GM19452 (cell line): ENCODE data around the gene KRTAP10-3.
"Not testable (repeated sequence)": the region's sequence is repeated elsewhere in the genome, so short reads cannot be mapped to it uniquely, and the experiment has no call there.

ENCODE experiments used
- ATAC-seq: cut with Tn5 transposase; IDR thresholded peaks from one replicate; pipeline ENCODE4 v1.9.1; 2021; ENCODE audit not compliant: unreplicated experiment

KRTAP10-3 gene, protein sequence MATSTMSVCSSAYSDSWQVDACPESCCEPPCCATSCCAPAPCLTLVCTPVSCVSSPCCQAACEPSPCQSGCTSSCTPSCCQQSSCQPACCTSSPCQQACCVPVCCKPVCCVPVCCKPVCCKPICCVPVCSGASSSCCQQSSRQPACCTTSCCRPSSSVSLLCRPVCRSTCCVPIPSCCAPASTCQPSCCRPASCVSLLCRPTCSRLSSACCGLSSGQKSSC

DNA sequence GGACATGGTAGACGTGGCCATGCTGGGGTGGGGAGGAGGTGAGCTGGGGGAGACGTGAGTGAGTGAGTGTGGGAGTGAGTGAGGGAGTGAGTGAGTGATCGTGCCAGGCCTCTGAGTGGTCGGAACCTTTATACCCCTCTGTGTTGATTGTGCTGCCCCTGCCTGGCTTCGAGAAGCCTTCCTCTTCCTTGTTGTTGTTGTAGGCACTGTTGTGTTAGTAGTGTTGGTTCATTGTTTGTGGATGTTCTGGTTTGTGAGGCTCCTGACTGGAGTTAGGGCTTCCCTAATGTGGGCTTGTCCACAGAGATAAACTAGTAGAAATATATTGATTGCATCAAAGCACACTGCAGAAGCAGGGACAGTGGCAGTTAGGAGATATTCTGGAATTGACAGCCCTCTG, at the start of gene KRTAP10-3:
Gene KRTAP10-3, minus strand, starts transcription at position 101 of the 400 bp plus-strand sequence. Its CDS starts 80 bp downstream, at position 21.
- no peak for ATAC-seq

DNA sequence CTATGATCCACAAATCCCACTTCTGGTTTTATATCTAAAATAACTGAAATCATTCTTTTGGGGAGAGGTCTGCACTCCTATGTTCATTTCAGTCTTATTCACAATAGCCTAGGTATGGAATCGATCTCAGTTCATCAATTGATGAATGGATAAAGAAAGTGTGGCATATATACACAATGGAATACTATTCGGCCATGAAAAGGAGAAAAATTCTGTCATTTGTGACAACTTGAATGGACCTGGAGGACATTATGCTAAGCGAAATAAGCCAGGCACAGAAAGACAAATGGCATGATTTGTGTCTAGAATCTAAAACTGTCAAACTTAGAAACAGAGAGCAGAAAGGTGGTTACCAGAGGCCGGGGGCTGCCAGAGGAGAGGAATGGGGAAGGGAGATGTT, 47.9 kb upstream of the KRTAP10-3 start:
- ATAC-seq, result no peak

GRCh38 chr21:44603911-44604310, 45.3 kb upstream of the KRTAP10-3 start:
- ATAC-seq, result no peak

- ATAC-seq, result no peak
These were observed 44.7 kb upstream of the KRTAP10-3 start for GRCh38 chr21:44603109-44603875.

DNA sequence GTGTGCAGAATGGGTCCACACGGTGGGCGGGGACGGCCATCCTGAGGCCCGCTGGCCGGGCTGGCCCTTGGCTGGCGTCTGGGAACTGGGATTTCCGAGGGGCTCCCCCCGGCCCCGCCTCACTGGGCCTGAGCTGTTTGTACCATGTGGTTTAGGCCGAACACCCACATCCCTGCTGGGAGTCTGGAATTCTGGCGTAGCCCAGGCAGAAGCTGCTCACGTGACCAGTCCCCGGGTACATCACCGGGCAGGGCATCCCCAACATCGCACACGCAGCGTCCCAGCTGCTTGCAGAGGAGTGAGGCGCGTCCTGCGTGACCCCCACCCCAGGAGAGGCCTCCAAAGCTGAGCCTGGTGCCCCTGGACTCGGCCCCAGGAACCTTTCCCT, 43.9 kb upstream of the KRTAP10-3 start:
- no peak for ATAC-seq

DNA sequence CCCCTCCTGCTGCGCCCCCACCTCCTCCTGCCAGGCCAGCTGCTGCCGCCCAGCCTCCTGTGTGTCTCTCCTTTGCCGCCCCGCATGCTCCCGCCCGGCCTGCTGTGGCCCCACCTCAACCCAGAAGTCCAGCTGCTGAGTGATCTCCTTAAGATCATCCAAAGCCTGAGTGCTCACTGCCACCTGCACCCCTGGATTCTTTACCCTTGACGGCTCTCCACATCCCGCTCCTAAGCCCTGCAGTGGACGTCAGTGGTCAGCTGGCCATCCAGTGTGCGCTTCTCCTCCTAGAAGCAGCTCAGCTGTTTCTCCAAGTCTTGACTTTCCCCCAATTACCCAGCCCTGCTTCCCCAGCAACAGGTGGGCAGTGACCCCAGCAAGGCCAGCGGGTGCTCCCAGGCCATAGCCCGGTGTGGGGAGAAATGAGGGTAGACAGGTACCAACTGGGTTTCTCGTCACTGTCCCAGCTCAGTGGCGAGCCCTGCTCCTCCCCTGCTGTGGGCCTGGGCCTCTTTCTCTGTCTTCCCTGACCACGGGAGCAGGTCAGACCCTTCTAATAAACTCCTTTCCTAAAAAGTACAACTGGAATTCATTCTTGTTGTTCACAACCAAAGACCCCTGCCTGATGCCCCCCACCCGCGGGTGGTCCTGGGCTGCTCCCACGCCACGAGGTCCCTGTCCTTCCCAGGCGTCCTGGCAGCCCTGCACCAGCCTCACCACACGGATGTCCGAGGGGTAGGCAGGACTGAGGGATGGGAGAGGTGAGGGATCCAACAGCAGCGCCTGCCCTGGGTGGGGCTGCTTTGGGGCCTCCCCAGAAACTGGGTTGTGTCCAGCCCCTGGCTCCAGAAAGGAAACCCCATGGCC, 43.2 kb upstream of the KRTAP10-3 start:
- no peak for ATAC-seq

- ATAC-seq, result not testable (repeated sequence)
These were observed 42.5 kb upstream of the KRTAP10-3 start for GRCh38 chr21:44601091-44601490.

DNA sequence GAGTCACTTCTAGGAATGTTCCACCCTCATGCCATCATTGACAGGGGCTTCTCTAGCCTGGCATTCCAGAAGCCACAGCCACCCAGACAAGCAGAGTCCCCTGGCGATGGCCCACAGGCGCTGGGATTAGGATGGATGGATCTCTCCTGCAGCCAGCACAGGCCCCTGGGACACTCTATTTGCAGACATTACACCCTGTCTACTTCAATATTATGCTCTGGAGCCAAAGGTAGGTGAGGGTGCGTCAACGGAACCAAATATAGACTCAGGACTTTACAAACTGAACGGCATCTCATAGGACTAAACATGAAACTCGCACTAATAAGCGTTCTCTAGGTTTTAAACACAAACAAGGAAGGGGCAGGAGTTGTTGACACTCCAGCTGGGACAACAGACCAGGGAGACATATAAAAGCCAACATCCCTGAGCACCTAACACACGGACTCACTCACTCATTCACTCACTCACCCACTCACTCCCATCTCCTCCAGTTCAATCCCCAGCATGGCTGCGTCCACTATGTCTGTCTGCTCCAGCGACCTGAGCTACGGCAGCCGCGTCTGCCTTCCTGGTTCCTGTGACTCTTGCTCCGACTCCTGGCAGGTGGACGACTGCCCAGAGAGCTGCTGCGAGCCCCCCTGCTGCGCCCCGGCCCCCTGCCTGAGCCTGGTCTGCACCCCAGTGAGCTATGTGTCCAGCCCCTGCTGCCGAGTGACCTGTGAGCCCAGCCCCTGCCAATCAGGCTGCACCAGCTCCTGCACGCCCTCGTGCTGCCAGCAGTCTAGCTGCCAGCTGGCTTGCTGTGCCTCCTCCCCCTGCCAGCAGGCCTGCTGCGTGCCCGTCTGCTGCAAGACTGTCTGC, 41.8 kb upstream of the KRTAP10-3 start, which contains the start of gene KRTAP10-7:
Gene KRTAP10-7, plus strand, starts transcription at position 480 of the 861 bp plus-strand sequence. Its CDS starts 25 bp downstream, at position 505.
- not testable (repeated sequence) for ATAC-seq

DNA sequence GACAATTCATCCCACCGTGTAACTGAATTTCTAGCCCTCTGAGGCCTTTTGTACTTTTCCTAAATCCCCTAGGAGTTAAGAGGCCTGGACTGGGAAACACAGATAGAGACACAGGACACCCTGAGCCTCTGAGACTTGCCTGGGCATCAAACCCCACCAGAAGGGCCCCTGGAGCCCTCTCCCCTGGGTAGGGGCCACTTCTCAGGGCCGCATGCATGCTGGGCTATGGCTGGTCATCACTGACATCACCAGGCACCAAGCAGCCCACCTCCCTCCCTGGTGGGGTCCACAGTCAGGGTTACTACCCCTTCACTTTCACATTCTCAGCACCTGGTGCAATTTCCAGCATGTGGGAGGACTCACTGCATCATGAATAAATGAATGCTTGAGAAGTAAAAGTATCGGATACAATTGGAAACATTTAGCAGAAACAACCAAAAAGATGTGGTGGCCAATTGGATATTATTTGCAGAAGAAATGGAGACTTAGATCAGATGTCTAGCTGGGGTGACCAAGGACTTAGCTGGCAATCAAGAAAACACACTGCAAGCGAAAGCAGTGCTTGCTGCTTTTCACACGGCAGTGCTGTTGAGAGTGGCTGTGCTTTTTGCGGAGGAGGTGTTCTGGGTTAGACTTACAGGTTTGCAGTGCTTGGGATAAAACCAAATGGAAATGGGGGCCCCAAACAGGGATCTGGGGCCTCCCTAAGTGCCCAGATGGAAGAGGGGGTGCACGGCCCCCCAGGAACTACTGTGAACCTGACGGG, 40.9 kb upstream of the KRTAP10-3 start:
- ATAC-seq, result no peak

GRCh38 chr21:44598061-44598460, 39.5 kb upstream of the KRTAP10-3 start:
- no peak for ATAC-seq

- no peak for ATAC-seq
These were observed 37.6 kb upstream of the KRTAP10-3 start for GRCh38 chr21:44596068-44596725.

DNA sequence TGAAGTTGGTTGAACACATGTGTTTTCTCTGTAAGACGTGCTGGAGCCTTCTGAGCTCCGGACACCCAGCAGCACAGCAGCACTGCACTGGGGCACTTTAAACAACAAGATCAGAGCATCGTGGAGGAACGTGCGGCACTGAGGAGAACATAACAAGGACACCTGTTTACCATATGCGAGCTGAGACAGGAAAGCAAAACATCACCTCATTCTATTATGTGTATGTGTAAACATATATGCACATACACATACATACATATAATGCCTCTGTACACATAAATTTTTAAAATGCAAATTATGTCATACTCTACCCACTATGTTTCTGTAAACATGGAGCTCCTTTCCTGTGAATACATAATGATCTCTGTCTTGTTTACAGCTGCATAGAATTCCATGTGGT, 36.9 kb upstream of the KRTAP10-3 start:
- ATAC-seq, result no peak

- ATAC-seq, result no peak
These were observed 35.9 kb upstream of the KRTAP10-3 start for GRCh38 chr21:44594406-44594916.

DNA sequence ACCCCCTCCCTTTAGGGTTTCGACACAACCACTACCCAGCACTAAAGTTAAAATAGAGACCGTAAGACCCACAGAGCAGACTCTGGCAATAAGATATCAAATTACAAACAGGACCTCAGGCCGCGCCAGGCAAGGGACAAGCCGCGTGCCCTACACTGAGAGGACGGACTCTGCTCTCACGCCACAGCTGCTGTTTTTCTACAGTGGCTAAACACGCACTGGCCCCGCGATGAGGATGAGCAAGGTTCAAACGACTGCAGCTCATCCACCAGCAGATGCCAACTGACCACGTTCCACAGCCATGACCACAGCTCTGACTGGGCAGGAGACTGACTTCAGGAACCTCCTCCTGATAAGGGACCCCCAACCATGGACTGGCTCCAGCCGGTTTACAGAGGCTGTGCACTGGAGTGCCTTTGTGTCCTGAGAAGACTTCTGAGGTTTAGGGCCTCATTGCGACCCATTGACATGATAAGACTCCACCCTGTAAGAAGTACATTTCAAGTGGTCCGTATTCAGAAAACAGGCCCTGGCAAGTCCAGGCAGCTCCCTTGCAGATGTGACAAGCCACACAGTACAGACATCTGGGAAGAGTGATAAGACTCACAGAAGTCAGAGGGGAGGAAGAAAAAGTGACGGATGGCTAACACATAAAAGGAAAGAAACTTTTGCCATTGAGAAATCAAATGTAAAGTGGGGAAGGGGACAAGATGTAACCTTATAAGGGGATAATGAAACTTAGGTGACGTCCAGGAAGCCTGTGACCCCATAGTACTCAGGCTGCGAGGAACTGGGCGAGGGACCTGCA, 35.2 kb upstream of the KRTAP10-3 start:
- no peak for ATAC-seq

DNA sequence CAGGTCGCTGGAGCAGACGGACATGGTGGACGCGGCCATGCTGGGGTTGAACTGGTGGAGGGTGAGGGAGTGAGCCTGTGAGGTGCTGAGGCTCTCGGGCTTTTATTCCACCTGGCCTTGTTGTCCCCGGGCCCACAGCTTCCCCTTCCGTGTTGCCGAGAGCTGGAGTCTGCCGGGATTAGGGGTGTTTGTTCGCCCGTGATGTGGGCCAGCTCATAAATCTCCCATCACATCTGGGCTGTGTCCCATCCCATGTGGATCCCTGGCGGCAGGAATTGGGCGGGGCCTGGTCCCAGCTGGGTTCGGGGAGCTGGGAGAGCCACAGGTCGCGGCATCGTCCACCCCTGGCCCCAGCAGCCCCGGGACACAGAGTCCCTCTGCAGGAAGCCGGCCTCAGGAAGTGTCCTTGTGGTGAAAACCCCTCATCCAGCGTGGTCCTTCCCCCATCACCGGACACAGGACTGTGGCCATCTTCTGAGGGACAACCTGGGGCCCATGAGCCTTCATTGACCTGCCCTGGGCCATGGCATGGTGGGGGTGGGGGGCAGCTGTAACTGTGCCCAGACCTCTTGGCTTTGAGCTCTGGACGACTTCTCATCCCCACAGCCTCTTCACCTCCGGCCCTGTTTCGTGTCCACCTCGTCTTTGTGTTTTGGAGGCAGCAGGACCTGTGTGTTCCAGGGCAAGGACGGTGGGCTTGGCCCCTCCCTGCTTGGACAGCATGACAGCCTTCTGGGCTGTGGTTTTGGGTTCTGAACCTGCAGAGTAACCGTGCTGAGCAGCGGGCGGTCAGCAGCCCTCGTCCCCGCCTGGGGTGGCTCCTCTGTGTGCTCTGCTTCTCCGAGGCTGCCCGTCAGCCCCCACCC, 34.1 kb upstream of the KRTAP10-3 start, which contains the start of gene KRTAP10-6:
Gene KRTAP10-6, minus strand, starts transcription at position 60 of the 866 bp plus-strand sequence. Its CDS starts 21 bp downstream, at position 39.
- no peak for ATAC-seq

GRCh38 chr21:44591801-44592130, 33.2 kb upstream of the KRTAP10-3 start:
- not testable (repeated sequence) for ATAC-seq
